ENCODE measurements around the gene BCCIP.

The BCCIP gene

DNA sequence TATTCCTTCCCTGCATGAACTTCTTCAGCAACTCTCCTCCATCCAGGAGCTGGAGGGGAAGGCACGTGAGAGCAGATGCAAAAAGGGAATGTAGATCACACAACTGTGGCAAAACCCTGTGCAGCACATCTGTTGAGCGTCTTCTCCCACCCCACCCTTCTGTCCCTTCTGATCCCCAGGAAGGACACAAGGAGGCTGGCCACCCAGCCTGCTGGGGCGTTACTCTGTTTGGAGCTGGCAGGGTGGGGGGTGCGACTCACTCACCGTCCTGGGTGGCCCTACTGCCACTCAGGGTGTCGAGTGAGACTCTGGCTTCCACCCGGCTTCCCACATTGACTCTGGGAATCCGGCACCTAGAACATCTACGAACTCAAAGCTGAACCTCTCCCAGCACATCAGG lies 37.6 kb upstream of the BCCIP start:
- TF ChIP-seq CTCF (conservative IDR thresholded peaks at IDR 0.05; ENCODE audit: control insufficient read depth, insufficient read depth, low read depth, low read length) = no peak
- DNase-seq (ENCODE audit: low read depth) = no peak
- no peak overlapping the region for H3K4me3 ChIP-seq (ENCODE audit: control insufficient read depth, low read depth, low read length)

DNA sequence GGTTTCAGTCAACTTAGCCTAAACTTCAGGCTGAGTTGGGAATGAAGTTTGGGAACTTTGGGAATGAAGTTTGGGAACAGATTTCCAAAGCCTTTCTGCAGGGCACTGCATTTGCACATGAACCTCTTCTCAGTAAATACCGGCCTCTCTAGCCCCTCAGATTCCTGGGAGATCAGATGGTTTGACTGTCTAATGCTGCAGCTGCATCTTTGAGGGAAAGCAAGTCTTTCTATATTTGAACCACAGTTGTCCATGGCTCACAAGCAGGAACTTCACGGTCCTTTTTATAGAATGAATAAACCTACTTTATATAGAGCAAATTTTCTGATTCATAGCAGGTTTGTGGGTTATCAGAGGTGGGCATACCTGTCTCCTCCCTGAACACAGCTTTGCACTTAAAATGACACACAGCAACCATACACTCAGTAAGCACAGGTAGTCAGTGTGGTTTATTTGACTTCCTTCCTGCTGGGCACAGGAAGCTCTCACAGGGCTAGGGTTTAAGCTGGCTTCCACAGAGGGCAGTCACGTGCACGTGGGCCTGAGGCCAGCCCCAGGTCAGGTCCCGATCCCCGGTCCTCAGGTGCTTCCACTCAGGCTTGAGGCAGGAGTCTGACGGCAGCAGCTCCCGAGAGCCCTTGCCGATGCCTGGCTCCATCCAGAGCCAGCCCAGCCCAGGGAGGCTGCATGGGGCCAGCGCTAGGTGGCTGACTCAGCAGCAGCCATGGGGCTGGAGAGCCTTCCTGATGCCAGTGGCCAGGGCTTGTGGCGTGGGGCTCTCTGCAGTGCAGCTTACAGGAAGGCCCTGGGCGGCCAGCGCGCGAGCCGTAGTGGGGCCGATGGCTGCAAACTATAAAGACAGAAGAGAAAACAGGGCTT lies 35.0 kb upstream of the BCCIP start:
- no peak for DNase-seq (ENCODE audit: low read depth)
- H3K4me3 ChIP-seq (ENCODE audit: control insufficient read depth, low read depth, low read length) = no peak overlapping the region
- no peak for TF ChIP-seq CTCF (conservative IDR thresholded peaks at IDR 0.05; ENCODE audit: control insufficient read depth, insufficient read depth, low read depth, low read length)

DNA sequence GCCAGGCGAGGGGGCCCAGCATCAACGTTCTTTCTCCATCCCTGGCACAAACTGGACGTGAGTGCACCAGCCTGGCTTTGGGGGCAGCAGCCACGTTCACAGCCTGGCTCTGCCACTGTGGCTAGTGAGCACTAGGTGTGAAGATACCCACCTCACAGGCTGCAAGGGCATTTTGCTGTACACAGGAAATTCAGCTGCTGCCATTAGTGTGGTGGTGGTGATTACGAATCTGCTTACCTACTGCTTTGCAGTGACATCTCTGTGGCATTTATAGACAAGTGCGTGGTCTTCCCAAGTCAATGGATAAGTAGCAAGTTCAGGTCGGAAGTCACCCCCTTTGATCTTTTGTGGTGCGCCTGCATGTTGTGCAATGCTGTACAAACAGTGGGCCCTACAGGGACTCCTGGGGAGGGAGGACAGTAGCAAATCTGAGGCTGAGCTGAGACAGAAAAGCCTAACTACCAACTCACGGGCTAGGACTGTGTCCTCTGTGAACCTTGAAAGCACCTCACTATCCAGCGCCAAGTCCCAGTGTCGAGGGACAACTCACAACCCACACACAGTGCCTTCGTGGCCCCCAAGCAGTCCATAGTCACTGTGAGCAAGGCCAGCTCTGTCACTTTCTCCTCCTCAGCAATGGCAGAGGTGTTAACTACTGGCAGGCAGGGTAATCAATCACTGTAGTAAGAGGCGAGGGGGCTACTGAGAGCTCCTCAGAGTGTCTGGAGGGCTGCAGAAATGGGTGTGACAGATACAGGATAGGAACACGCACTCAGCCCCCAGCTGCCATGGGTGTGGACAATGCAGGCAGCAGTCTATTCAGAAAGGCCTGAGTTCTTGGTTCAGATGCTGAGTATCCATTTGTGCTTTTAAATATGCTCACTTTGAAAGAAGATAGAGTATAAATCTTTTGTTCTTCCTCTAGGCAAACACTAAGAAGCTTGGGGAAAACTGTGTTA lies 30.7 kb upstream of the BCCIP start:
- H3K4me3 ChIP-seq (ENCODE audit: control insufficient read depth, low read depth, low read length) = no peak overlapping the region
- no peak for TF ChIP-seq CTCF (conservative IDR thresholded peaks at IDR 0.05; ENCODE audit: control insufficient read depth, insufficient read depth, low read depth, low read length)
- DNase-seq (ENCODE audit: low read depth) = no peak

DNA sequence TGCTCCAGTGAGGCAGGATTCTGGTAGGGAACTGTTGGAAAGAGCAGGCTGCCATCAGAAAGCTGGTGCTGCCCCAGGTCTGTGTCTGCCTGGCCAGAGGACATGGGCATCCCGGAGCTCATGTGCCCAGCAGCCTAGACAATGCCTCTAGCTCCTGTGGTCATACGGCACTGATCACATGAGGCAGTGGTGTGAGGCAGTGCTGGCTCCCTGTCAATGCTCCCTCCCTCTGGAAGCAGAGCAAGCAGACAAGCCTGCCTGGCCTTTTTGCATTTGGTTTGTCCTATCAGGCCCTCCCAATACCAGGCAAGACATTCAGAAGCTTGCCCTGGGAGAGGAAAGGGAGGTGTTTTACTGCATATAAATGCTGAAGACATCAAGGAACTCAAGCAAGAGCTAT lies 28.2 kb upstream of the BCCIP start:
- no peak for DNase-seq (ENCODE audit: low read depth)
- H3K4me3 ChIP-seq (ENCODE audit: control insufficient read depth, low read depth, low read length) = no peak overlapping the region
- no peak for TF ChIP-seq CTCF (conservative IDR thresholded peaks at IDR 0.05; ENCODE audit: control insufficient read depth, insufficient read depth, low read depth, low read length)

DNA sequence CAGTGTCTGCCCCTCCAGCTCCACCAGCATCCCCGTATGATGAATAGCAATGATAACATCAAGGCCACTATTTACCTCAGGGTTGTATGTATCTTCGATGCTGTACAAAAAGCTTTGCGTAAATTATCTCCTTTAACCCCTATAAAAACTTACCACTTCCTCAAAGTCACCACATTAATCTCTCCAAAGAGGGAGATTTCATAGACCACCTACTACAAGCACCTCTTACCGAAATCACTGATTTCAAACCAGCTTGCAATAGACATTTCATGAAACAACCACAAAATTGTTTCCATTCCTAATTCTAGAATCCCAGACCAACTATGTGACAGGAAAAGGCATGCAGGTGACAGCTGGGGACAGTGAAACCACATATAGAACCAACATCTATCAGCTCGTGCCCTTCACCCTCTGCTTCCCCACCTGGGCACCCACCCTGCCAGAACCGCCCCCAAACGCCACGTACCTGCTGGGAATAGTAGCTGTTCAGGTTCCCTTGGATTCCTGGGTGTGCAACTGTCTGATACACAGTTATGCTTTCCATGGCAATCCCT lies 27.6 kb upstream of the BCCIP start:
- no peak for DNase-seq (ENCODE audit: low read depth)
- TF ChIP-seq CTCF (conservative IDR thresholded peaks at IDR 0.05; ENCODE audit: control insufficient read depth, insufficient read depth, low read depth, low read length) = no peak
- no peak overlapping the region for H3K4me3 ChIP-seq (ENCODE audit: control insufficient read depth, low read depth, low read length)

DNA sequence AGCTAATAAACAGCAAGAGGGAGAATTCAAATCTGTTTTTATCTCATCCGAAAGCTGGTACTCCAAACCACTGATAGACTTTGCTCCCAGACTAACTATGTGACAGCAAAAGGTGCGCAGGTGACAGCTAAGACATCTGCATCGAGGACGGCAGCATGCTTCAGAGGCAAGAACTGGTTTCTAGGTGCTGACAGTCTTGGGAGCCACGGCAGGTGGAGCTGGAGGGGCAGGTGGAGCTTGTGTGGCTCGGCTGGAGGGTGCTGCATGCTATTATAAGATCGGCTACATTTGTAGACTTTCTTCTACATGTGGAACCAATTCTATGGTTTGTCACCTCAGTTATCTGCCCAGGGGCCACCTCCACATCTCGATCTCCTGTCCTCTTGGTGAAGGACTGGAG lies 25.9 kb upstream of the BCCIP start:
- H3K4me3 ChIP-seq (ENCODE audit: control insufficient read depth, low read depth, low read length) = no peak overlapping the region
- TF ChIP-seq CTCF (conservative IDR thresholded peaks at IDR 0.05; ENCODE audit: control insufficient read depth, insufficient read depth, low read depth, low read length) = no peak
- DNase-seq (ENCODE audit: low read depth) = no peak
